22Rv1 (cell line): ENCODE data around the gene ZNF117.

Source experiments
- ZFX ChIP-seq: fragments of 450-650 bp; IDR thresholded peaks from 2 replicates; pipeline ENCODE4 v1.6.1; 2017; ENCODE audit warnings: antibody characterized with exemption, borderline replicate concordance
- TF ChIP-seq, protein P1 (sequence below): fragments of 450-650 bp; IDR thresholded peaks from 2 replicates; pipeline ENCODE4 v1.5.1; 2017; ENCODE audit warnings: mild to moderate bottlenecking

DNA sequence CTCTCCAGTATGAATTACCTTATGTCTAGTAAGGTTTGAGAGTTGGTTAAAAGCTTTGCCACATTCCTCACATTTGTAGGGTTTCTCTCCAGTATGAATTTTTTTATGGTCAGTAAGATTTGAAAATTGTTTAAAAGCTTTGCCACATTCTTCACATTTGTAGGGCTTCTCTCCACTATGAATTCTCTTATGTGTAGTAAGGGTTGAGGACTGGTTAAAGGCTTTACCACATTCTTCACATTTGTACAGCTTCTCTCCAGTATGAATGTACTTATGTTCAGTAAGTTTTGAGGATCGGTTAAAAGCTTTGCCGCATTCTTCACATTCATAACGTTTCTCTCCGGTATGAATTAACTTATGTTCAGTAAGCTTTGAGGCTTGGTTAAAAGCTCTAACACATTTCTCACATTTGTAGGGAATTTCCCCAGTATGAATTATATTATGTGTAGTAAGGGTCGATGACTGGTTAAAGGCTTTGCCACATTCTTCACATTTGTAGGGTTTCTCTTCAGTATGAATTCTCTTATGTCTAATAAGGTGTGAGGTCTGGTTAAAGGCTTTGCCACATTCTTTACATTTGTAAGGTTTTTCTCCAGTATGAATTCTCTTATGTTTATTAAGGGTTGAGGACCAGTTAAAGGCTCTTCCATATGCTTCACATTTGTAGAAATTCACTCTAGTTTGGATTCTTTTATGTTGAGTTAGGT is 12.2 kb downstream of the ZNF117 start:
- TF ChIP-seq, protein P1, sequence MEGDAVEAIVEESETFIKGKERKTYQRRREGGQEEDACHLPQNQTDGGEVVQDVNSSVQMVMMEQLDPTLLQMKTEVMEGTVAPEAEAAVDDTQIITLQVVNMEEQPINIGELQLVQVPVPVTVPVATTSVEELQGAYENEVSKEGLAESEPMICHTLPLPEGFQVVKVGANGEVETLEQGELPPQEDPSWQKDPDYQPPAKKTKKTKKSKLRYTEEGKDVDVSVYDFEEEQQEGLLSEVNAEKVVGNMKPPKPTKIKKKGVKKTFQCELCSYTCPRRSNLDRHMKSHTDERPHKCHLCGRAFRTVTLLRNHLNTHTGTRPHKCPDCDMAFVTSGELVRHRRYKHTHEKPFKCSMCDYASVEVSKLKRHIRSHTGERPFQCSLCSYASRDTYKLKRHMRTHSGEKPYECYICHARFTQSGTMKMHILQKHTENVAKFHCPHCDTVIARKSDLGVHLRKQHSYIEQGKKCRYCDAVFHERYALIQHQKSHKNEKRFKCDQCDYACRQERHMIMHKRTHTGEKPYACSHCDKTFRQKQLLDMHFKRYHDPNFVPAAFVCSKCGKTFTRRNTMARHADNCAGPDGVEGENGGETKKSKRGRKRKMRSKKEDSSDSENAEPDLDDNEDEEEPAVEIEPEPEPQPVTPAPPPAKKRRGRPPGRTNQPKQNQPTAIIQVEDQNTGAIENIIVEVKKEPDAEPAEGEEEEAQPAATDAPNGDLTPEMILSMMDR, result no peak
- no peak for TF ChIP-seq ZFX
